ENCODE results near the gene RASAL2. TPM values are rescaled to one million over a fixed set of nuclear protein-coding genes. Genes with fewer than 3 reads are reported as not detected.

RASAL2 gene
- total and polyA plus RNA-seq, 2 of the 4 experiments (the other 2 are of a cell fraction), result 13.1 to 20.6 TPM

- Histone ChIP-seq H3K9me3 (ENCODE audit: control insufficient read depth, insufficient read depth, low read length) (peaks cover 4% of the 10 kb centered on the region), H3K27me3 (ENCODE audit: control insufficient read depth, insufficient read depth, low read length) (no peaks in the 10 kb centered on the region), H2AFZ (replicated peaks; ENCODE audit: low read length, poor library complexity) (no peak overlapping the region), H3K23ac (ENCODE audit: low read depth, low read length) (no peak overlapping the region), H3K56ac (ENCODE audit: extremely low read depth, insufficient read depth, low read length) (no peak overlapping the region), H2AK9ac (replicated peaks; ENCODE audit: low read depth, low read length, poor library complexity) (no peak overlapping the region), H4K91ac (ENCODE audit: insufficient read depth, low read depth, low read length) (no peak overlapping the region), H2BK15ac (ENCODE audit: low read depth, low read length) (no peak overlapping the region), H4K20me1 (ENCODE audit: insufficient read depth, low read length) (no peaks in the 10 kb centered on the region), H2BK5ac (ENCODE audit: low read depth, low read length, poor library complexity, severe bottlenecking) (no peak overlapping the region), H3K18ac (ENCODE audit: low read depth, low read length) (no peak overlapping the region), H3K4ac (ENCODE audit: low read depth, low read length) (no peak overlapping the region), H3K36me3 (ENCODE audit: control insufficient read depth, insufficient read depth, low read length) (no peaks in the 10 kb centered on the region), H3K9me1 (ENCODE audit: insufficient read depth, low read length) (no peaks in the 10 kb centered on the region), H3K4me2 (ENCODE audit: low read depth, low read length) (no peak overlapping the region), H3K4me3 (ENCODE audit: insufficient read depth, low read depth, low read length) (no peak overlapping the region), H2BK120ac (ENCODE audit: low read depth, low read length) (no peak overlapping the region), H2AK5ac (ENCODE audit: low read depth, low read length) (no peak overlapping the region), H3K4me1 (ENCODE audit: control insufficient read depth, insufficient read depth, low read length) (peaks cover 3% of the 10 kb centered on the region; the same call in 1 of the 2 replicates), H3K79me1 (ENCODE audit: low read depth in 1 of 2, low read length in 2 of 2) (peaks cover 9 to 12% of the 10 kb centered on the region in 2 experiments; a peak in 2 of 4 replicates), H4K5ac (ENCODE audit: low read depth, low read length) (no peak overlapping the region), H3K27ac (ENCODE audit: insufficient read depth, low read length) (no peak overlapping the region), H3K9ac (ENCODE audit: low read depth, low read length) (no peak overlapping the region), H2BK20ac (ENCODE audit: low read depth, low read length) (no peak overlapping the region), H4K8ac (ENCODE audit: low read depth in 2 of 2, low read length in 2 of 2) (no peak overlapping the region), H3K14ac (replicated peaks; ENCODE audit: low read depth, low read length) (no peak overlapping the region)
- TF ChIP-seq RAD21 (IDR thresholded peaks at IDR 0.05; ENCODE audit: low read length) (no peak), MAZ (IDR thresholded peaks at IDR 0.05; ENCODE audit: borderline replicate concordance, low read depth, low read length) (no peak), BHLHE40 (IDR thresholded peaks at IDR 0.05; ENCODE audit: low read depth, low read length) (no peak), NFE2L2 (IDR thresholded peaks at IDR 0.05; ENCODE audit: low read depth, low read length) (no peak), USF2 (IDR thresholded peaks at IDR 0.05; ENCODE audit: low read depth, low read length) (no peak), POLR2A (IDR thresholded peaks at IDR 0.05; ENCODE audit: low read depth, low read length) (no peak), SMC3 (IDR thresholded peaks at IDR 0.05; ENCODE audit: low read depth, low read length) (no peak), RFX5 (IDR thresholded peaks at IDR 0.05; ENCODE audit: low read depth, low read length) (no peak)
- no CpG with 5 or more reads among the region's 1 CpG for WGBS, 2 experiments (ENCODE audit: extremely low coverage in 2 of 2, insufficient read length in 1 of 2)
- no peak for ATAC-seq (ENCODE audit: low read depth)
- ChIA-PET CTCF (no interaction called here), POLR2A (ENCODE audit: unreplicated experiment) (no interaction called here)
- BruUV-seq (replicated peaks), result no TSS peak
- no peak for DNase-seq
- dilution Hi-C loops (cut with HindIII; ENCODE audit: low sequenced_read_pairs, unreplicated experiment), result no loop called here
- intact Hi-C loops (cut with micrococcal nuclease), result no loop called here
- in situ Hi-C loops (cut with MboI; ENCODE audit: low sequenced_read_pairs), result no loop called here
Observed at GRCh38 chr1:178353524-178353923, 259.6 kb downstream of the RASAL2 start.
